Neutrophil (primary cell): Measurements from ENCODE around the gene STARD5.
A peak's percentile ranks its signal among the peaks of the same experiment; 100 is the strongest.

Source experiments
- H3K27ac ChIP-seq: fragments of 200-600 bp; sonication (generic); 2 replicates; pipeline ENCODE4 v1.5.1; 2016; ENCODE audit warnings: mild to moderate bottlenecking, moderate library complexity
- H3K27me3 ChIP-seq: fragments of 200-600 bp; sonication (generic); 2 replicates; pipeline ENCODE4 v1.6.0; 2016; ENCODE audit warnings: mild to moderate bottlenecking
- H3K36me3 ChIP-seq: fragments of 200-600 bp; sonication (generic); 2 replicates; pipeline ENCODE4 v1.5.1; 2017
- H3K4me1 ChIP-seq, 2 experiments: fragments of 200-600 bp in 1 of 2; sonication (generic) in 1 of 2; 1 replicate in 1 of 2; 2 replicates in 1 of 2; pipeline versions ENCODE4 v1.5.1 to v1.6.1; 2013 to 2016; ENCODE audit warnings: low read depth in 1 of 2, low read length in 1 of 2, mild to moderate bottlenecking in 1 of 2, moderate library complexity in 1 of 2; ENCODE audit not compliant: control insufficient read depth in 1 of 2, insufficient read depth in 1 of 2
- H3K4me3 ChIP-seq, 2 experiments: fragments of 200-600 bp in 1 of 2; sonication (generic) in 1 of 2; 1 replicate in 1 of 2; 2 replicates in 1 of 2; pipeline ENCODE4 v1.5.1; 2013 to 2016; ENCODE audit warnings: low read depth in 1 of 2, low read length in 1 of 2, mild to moderate bottlenecking in 1 of 2, moderate library complexity in 1 of 2
- H3K9me3 ChIP-seq: fragments of 200-600 bp; sonication (generic); 2 replicates; pipeline ENCODE4 v1.5.1; 2016
- CTCF ChIP-seq: fragments of 200-600 bp; sonication (generic); IDR thresholded peaks from 2 replicates; pipeline ENCODE4 v1.5.1; 2016; ENCODE audit warnings: antibody characterized with exemption

STARD5 gene

GRCh38 chr15:81303244-81304225, 20.4 kb downstream of the STARD5 start:
- H3K27me3 ChIP-seq, result no peaks in the 10 kb centered on the region
- no peaks in the 10 kb centered on the region for H3K9me3 ChIP-seq
- TF ChIP-seq CTCF, result no peak
- peak overlapping the region in 1 of 2 experiments; percentile 86 for H3K4me3 ChIP-seq
- peaks cover 66% of the 10 kb centered on the region in 2 experiments for H3K4me1 ChIP-seq
- peak overlapping the region; percentile 96 for H3K27ac ChIP-seq
- peaks cover 95% of the 10 kb centered on the region for H3K36me3 ChIP-seq

GRCh38 chr15:81302701-81303109, 21.2 kb downstream of the STARD5 start:
- Histone ChIP-seq H3K27ac (peak overlapping the region; percentile 96), H3K36me3 (peaks cover 87% of the 10 kb centered on the region), H3K27me3 (no peaks in the 10 kb centered on the region), H3K4me3 (peak overlapping the region; percentile 86 to 97), H3K9me3 (no peaks in the 10 kb centered on the region), H3K4me1 (peaks cover 66 to 72% of the 10 kb centered on the region in 2 experiments)
- no peak for TF ChIP-seq CTCF

- H3K27me3 ChIP-seq, result no peaks in the 10 kb centered on the region
Observed at GRCh38 chr15:81301815-81302399, 22.0 kb downstream of the STARD5 start.

GRCh38 chr15:81301385-81301784, 22.6 kb downstream of the STARD5 start:
- Histone ChIP-seq H3K9me3 (no peaks in the 10 kb centered on the region), H3K27me3 (no peaks in the 10 kb centered on the region), H3K36me3 (peaks cover 74% of the 10 kb centered on the region), H3K27ac (peak overlapping the region; percentile 96), H3K4me3 (peak overlapping the region; percentile 86 to 97), H3K4me1 (peaks cover 73 to 81% of the 10 kb centered on the region in 2 experiments)
- TF ChIP-seq CTCF, result no peak

More at GRCh38 chr15:81301815-81302399, 22.0 kb downstream of the STARD5 start:
- Histone ChIP-seq H3K36me3 (peaks cover 79% of the 10 kb centered on the region), H3K4me1 (peaks cover 68 to 76% of the 10 kb centered on the region in 2 experiments), H3K27ac (peak overlapping the region; percentile 96), H3K4me3 (peak overlapping the region; percentile 86 to 97), H3K9me3 (no peaks in the 10 kb centered on the region)
- no peak for TF ChIP-seq CTCF

- H3K27ac ChIP-seq, result peak overlapping the region; percentile 96
- peak overlapping the region; percentile 86 to 97 for H3K4me3 ChIP-seq
- H3K36me3 ChIP-seq, result peaks cover 57% of the 10 kb centered on the region
- no peaks in the 10 kb centered on the region for H3K27me3 ChIP-seq
- TF ChIP-seq CTCF, result no peak
- H3K4me1 ChIP-seq, result peaks cover 82 to 93% of the 10 kb centered on the region in 2 experiments
- no peaks in the 10 kb centered on the region for H3K9me3 ChIP-seq
Observed at GRCh38 chr15:81299630-81300273, 24.2 kb downstream of the STARD5 start.
